GF-D8 (cell line): ENCODE measurements around the gene PRKAB2.
"Not testable (repeated sequence)": the region's sequence is repeated elsewhere in the genome, so short reads cannot be mapped to it uniquely, and the experiment has no call there.

Experiments used
- DNase-seq: peaks from one replicate; lab custom pipeline; 2025; lab: John Stamatoyannopoulos, UW

The PRKAB2 gene, protein sequence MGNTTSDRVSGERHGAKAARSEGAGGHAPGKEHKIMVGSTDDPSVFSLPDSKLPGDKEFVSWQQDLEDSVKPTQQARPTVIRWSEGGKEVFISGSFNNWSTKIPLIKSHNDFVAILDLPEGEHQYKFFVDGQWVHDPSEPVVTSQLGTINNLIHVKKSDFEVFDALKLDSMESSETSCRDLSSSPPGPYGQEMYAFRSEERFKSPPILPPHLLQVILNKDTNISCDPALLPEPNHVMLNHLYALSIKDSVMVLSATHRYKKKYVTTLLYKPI

DNA sequence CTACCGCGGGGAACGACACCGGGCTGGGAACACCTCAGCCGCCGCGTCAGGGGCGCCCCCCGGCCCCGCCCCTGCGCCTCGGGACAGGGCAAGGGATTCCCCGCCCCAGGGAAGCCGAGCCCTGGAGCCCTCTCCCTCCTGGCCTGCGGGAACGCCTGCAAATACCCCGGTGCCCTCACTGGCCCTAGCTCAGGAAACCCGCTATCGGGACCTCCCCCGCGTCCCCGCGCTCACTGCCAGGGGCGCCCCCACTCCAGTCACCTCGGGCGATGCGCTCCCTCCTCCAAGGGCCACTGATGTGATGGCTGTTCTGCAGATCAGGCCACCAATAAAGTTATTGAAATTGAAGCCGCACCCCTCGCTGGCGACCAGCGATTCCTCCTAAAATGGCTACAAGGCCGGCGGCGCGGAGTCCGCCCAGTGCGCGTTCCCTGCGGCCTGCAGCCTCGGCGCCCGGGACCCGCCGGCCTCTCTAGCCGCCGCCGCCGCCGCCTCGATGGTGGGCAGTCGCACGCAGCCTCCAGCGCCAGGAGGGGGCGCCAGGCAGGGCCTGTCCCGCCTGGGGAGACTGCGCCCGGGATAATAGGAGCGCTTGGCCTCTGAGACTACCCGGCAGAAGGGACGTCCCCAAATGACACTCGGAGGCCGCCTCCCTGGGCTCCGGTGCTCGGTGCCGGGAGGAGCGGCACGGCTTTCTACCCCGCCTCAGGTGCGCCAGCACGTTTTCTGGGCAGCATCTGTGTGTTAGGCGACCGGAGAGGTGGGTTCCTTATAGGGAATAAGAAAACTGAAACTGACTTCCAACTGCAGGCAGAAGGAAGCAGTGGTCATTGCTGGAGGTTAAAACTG is at the start of gene PRKAB2:
Gene PRKAB2, minus strand, starts transcription at position 303 of the 849 bp plus-strand sequence. CDS start 326 bp downstream, outside the sequence.
- DNase-seq, result peak; percentile 90

DNA sequence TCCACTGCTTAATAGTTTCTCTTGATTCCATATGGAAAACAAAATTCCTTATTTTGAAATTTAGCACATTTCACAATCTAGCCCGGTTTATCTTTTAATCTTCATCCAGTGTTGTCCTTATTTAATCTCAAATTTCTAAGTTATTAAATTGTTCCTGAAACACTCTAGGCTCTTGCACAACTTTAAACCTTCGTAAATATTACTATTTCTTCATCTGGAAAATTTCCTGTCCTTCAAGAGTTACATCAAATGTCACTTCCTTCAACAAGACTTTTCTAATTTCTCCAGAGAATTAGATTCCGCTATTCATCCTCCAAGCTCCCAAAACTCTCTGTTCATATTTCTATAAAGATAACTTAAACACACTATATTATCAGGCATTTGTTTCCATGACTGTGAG is 46.3 kb upstream of the PRKAB2 start:
- DNase-seq, result no peak

DNA sequence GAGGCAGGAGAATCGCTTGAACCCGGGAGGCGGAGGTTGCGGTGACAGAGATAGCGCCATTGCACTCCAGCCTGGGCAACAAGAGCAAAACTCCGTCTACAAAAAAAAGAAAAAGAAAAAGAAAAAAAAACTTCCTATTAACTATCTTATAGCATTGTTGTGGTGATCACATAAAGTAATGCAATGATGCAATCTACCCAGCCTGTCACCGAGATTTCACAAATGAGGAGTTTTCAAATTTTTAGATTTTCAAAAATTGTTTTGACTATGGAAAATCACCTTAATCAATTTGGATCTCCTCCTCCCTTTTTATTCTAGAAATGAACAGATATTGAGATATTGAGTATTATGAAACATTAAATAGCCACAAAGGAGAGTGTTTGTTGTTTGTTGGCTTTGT is 44.9 kb upstream of the PRKAB2 start:
- DNase-seq, result no peak

DNA sequence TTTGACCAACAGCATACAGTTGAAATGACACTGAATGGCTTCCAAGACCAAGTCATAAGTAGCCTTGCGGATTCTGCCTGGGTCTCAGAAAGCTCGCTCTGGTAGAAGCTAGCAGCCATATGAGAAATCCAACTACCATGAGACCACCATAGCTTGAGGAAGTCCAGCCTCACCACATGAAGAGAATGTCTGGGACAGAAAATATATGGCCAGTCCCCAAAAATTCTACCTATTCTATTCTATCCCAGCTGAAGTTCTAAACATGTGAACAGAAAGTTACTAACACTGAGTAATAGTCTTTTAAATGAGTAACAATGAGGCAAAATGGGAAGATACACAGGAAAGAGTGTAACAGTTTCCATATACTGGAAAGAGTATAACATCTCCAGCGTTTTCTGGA is 43.9 kb upstream of the PRKAB2 start:
- DNase-seq, result no peak

DNA sequence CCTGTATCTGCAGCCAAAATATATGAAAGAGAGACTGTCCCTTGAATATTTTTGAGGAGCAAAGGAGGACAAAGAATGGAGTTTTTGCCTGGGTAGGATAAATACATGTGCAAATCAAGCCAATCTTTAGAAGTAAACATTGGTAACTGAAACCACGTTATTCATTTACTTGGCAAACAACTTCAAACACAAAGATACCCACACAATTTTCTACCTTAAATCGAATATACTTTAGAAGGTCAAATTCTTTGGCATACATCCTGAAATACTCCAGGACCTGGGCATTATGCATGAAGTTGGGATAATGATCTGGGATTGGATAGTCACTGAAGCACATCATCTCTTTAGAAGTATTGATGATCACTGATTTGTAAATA is 43.3 kb upstream of the PRKAB2 start:
- no peak for DNase-seq

DNA sequence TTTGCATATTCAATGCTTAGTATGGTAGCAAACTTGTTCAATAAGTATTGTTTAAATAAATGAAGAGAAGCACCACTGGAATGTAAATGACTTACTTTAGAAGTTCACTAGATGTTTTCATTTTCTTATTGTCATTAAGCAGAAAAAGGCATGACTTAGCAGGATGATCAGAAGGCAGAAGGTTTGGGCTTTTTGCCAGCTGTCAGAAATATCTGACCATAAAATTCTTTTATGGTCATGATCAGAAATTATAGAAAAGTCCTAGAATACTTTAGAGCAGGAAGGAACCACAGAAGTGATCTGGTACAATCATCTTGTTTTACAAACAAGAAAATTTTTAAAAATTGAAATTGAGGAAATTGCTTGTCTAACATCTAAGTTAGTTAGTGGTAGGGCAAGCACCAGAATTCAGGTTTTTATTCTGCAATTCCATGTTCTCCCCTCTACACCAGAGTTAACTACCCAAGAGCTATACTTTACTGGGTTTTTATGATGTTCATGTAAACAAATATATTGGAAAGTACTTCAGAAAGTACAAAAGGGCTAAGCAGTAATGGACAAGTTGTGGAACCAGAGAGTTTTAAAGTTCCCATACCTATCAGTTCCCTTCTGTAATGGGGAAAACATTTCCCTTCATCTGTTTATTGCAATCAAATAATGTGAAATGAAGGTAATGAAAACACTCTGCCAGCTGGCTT is 42.7 kb upstream of the PRKAB2 start:
- no peak for DNase-seq

DNA sequence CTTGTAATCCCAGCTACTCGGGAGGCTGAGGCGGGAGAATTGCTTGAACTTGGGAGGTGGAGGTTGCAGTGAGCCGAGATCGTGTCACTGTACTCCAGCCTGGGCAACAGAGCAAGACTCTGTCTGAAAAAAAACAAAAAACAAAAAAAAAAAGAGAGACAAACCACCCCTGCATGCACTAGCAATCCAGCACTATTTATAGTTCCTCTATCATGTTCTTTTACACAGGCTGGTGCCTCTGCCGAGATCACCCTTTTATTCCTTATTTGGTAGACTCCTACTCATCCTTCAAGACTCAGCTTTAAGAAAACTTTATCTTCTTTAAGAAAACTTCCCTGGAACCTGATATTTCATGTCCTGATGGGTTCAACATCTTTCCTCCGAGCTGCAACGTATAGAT is 42.1 kb upstream of the PRKAB2 start:
- DNase-seq, result no peak

DNA sequence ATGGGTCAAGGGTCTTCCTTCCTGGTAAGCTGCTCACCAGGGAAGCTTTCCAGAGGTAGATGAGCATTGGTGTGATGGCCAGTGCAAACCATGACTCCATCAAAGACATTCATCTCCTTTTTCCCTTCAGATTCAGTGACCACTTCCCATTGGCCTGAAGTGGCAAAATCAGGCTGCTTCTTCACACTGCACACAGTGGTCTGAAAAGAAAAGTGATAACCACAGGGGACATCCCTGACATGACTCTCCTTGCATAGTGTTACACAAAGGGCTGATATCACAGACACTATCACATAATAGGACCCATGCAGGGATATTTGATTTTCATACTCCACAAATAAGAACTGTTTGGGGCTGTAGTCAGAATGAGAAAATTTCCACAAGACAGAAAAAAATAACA is 41.0 kb upstream of the PRKAB2 start:
- DNase-seq, result no peak

DNA sequence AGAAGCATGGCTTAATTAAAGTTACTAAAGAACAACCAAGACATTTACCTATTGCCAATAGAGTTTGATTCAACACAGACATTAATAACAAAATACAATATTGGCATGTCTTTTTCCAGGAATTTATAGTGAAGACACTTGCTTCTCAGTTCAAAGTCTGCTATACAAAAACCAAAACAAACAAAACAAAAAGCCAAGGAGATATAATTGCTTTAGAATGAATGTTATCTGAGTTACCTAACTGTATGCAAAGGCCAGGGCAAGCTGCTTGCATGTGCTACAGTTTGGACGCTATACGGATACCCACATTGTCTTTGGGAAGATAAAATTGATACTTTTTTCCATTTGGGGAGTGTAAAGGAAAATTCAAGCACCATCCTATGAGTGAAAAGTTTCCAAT is 39.3 kb upstream of the PRKAB2 start:
- DNase-seq, result no peak

DNA sequence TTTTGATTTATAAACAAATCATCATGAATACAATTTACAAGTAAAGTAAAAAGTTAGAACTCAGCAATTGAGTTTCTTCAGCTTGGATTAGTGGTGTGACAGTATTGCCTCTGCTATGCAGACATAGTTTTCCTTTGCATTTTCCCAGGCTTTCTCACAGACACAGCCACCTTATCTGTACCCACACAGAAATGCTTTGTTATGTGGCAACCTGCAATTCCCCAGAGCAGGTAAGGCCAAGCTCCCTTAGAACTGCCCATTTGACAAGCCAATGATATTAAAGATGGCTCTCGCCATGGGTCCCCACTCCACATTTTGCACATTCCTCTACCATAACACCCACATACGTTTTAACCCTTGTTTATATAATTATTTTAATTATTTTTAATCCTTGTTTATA is 38.7 kb upstream of the PRKAB2 start:
- DNase-seq, result no peak

DNA sequence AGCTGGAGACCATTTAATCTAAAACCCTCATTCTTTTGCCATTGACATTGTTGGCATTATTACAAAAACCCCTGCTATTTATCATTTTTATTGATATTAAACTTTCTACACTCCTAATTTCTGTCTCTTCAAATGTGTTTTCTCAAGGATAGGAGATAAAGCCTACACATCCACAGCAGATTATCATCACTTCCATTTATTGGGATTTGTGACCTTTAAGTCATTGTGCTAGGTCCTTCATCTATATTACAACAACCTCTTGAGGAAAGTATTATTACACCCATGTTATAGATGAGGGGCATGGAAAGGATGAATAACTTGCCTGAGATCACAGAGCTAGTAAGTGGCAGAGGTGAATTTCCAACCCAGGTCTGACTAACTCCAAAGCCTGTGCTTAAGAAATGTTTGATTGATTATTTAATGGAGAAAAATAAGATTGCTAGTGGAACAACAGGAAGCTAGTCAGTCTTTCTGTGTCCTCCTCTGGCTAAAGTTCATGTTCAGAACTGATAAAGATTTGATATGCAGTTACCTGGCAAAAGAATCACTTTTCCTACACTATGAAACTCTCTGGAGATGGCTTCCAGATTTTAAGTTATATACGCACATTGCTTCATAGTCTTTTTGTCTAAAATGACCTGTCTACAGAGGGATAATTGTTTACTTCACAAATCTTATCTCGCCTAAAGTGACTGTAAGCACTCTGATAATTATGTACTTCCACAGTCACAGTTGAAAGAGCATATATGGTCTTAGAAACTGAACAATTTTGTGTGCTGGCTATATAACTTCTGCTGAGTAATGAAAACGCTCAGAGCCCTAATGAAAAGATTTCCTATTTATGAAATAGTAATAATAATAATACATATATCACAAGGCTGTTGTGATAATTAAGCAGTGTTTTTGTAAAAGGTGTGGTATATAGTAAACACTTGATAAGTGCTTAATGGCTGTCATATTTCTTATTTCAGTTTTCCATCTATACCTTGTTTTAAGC is 37.9 kb upstream of the PRKAB2 start:
- no peak for DNase-seq

DNA sequence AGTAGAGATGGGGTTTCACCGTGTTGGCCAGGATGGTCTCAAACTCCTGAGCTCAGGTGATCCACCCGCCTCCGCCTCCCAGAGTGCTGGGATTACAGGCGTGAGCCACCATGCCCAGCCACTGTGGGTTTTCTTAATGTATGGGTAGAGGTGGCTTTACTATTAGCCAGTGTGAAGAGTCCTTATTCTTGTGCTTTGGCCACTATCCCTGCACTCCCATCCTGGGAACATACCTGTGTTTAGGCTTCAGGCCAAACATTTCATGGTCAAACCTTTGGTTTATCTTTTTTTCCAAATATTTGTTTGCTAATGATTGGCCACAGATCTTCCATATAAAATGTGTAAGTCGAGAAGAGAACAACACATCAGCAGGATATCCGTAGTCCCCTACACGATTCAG is 36.3 kb upstream of the PRKAB2 start:
- DNase-seq, result no peak

DNA sequence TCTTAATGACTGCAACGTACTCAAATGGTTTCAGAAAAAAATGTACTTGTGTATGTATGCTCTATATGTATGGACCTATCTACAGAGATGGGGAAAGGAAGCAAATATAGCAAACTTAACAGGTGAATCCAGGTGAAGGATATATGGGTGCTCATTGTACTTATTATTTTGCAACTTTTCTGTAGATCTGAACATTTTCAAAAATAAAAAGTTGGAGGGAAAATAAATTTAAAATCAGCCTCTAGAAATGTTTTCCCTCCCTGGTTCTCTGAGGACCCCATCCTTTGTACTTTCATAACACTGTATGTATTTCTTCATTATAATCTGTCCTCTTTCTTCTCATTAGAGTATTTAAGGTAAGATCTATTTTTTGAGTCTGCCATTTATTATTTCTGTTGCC is 34.9 kb upstream of the PRKAB2 start:
- no peak for DNase-seq

DNA sequence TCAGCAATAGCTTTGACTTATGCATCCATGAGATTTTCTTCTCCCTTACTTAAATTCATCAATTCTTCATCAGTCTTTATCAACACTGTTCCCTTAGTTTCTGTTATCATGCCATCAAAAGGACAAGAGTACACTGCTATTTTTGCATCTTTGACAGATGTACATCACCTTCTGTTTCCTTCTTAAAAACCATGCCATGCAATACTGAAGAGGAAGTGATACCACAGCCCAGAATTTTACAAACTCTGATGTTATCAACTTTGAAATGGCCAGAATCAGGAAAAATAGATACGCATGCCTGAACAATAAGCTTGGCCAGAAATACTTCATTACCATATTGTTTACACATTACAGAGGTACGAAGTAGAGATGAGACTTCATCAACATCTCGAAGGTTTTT is 31.8 kb upstream of the PRKAB2 start:
- peak; percentile 53 for DNase-seq

DNA sequence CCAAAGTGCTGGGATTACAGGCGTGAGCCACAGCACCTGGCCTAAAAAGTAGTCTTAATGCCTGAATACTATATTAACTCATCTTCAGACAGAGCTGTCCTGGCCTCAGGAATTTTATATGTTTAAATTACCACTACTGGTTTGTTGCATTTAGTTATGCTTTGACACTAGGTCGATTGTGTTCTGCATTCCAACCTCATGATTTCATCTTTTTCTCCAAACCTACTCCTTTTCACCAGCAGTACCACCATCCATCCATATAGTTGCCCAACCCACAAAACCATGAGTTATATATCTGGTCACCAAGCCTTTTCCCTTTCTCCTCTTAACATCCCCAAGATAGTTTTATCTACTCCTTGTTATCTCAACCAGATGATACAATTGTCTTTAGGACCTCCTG is 30.3 kb upstream of the PRKAB2 start:
- no peak for DNase-seq

DNA sequence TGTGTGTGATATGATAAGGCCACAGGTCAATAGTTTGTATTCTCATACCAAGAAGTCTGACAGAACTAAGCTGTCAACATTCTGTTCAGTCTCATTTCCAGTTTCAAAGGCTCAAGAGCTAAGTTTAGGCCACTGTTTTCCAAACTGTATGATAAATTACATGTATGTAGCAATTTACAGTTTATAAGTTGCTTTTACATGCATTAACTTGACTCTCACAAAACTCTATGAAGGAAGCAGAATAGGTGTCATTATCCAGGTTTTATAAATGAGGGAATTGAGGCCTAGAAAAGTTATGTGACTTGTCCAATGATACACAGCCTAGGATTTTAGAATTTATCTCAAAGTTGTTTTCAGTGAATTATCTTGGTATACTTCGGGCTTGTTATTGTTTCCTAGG is 29.5 kb upstream of the PRKAB2 start:
- no peak for DNase-seq

DNA sequence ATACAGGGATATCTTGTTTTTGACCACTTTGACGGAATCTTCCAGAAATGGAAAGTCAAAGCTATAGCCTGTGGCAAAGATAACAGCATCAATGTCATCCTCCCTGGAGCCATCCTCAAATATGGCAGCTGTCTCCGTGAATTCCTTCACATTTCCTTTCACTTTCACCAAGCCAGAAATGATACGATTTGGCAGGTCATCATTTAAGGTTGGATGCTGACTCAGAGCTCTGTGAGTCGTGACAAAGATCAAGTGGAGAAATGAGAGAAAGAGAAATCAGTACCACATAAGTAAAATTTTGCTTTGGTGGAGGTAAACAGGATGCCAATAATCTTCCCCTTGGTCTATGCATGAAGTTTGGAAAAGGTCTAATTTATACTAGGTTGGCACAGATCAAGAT is 29.0 kb upstream of the PRKAB2 start:
- DNase-seq, result no peak

DNA sequence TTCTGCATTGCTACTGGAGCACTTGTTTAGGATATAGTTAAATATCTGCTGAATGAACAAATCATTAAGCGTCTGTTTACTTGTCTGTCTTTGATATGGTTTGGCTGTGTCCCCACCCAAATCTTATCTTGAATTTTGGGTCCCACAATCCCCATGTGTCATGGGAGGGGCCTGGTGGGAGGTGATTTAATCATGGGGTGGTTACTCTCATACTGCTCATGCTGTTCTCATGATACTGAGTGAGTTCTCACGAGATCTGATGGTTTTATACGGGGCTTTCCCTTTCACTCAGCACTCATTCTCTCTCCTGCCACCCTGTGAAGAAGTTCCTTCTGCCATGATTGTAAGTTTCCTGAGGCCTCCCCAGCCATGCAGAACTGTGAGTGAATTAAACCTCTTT is 25.1 kb upstream of the PRKAB2 start:
- not testable (repeated sequence) for DNase-seq

DNA sequence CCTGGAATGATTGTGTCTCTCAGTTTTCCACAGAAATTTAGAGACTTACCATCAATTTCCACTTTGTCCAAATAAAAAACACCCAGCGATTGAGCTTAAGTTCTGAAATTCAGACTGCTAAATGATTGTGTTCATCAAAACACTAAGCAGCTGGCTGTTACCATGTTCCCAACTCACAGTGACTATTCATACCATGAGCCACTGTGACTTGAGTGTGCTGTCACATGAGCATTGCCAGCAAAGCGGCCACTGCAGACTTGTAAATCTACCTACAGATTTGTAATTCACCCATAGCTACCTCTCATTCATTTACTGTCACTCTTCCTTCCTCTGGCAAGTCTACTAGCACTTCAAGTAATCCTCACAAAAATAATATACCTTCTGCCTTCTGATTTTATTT is 17.2 kb upstream of the PRKAB2 start:
- no peak for DNase-seq

DNA sequence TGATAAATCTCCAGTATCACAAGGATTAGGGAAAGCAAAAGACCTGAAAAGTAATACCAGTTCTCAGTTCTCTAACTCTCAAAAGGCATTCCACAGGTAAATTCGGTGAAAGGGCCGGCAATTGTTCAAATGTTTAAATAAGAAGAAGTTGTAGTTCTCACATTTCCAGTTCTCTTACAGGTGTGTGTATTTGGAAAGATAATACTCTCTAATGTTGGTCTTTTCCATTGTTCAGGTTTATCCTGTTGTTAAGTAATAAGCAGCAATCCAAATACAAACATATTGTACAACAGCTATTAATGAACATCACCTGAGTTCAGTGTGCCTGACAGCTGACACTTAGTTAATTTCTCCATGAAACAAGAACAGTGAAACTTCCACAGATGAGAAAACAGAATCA is 13.2 kb upstream of the PRKAB2 start:
- no peak for DNase-seq

DNA sequence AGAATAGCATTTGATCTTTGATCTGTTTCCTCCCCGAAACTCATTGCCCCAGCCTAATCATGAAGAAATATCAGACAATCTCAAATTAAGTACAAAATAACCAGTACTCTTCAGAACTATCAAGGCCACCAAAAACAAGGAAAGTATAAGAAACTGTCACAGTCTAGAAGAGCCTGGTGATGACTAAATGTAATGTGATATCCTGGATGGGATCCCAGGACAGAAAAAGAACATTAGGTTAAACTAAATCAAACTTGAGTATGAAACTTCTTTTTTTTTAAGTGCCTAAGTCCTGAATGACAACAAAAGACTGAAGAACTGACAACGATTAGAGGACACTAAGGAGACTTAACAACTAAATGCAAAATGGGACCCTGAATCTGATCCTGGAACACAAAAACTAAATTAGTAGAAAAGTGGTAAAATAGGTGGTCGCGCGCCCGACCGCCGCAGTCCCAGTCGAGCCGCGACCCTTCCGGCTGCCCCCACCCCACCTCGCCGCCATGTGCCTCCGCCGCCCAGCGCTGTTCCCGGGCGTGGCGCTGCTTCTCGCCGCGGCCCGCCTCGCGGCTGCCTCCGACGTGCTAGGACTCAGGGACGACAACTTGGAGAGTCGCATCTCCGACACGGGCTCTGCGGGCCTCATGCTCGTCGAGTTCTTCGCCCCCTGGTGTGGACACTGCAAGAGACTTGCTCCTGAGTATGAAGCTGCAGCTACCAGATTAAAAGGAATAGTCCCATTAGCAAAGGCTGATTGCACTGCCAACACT is 5.5 kb upstream of the PRKAB2 start:
- no peak for DNase-seq
